ENCODE data around the gene IFI16.

GRCh38 chr1:159000625-159001024, 9.1 kb upstream of the IFI16 start:
- TF ChIP-seq, protein P1, sequence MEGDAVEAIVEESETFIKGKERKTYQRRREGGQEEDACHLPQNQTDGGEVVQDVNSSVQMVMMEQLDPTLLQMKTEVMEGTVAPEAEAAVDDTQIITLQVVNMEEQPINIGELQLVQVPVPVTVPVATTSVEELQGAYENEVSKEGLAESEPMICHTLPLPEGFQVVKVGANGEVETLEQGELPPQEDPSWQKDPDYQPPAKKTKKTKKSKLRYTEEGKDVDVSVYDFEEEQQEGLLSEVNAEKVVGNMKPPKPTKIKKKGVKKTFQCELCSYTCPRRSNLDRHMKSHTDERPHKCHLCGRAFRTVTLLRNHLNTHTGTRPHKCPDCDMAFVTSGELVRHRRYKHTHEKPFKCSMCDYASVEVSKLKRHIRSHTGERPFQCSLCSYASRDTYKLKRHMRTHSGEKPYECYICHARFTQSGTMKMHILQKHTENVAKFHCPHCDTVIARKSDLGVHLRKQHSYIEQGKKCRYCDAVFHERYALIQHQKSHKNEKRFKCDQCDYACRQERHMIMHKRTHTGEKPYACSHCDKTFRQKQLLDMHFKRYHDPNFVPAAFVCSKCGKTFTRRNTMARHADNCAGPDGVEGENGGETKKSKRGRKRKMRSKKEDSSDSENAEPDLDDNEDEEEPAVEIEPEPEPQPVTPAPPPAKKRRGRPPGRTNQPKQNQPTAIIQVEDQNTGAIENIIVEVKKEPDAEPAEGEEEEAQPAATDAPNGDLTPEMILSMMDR (IDR thresholded peaks at IDR 0.05), result no peak
- no peak for TF ChIP-seq POLR2A (IDR thresholded peaks at IDR 0.05)

All from upper lobe of left lung (tissue), 4 donors.